Hepatocyte (in vitro differentiated cells): Measurements from ENCODE around the gene BRPF3. TPM values are rescaled to one million over a fixed set of nuclear protein-coding genes. Genes with fewer than 3 reads are reported as not detected.

ENCODE experiments used
- DNase-seq: peaks from one replicate; pipeline ENCODE4 v3.0.0-alpha.2; 2016; ENCODE audit warnings: low spot score
- H2AFZ ChIP-seq: fragments of 200-600 bp; sonication (generic); 2 replicates; pipeline ENCODE4 v1.6.0; 2016; ENCODE audit warnings: antibody characterized with exemption, mild to moderate bottlenecking
- H3K27ac ChIP-seq: fragments of 200-600 bp; sonication (generic); 2 replicates; pipeline ENCODE4 v1.5.1; 2016; ENCODE audit warnings: mild to moderate bottlenecking
- H3K27me3 ChIP-seq: fragments of 200-600 bp; sonication (generic); 2 replicates; pipeline ENCODE4 v1.6.1; 2016
- H3K36me3 ChIP-seq: fragments of 200-600 bp; sonication (generic); replicated peaks from 2 replicates; pipeline ENCODE4 v1.5.1; 2016; ENCODE audit warnings: low read depth; ENCODE audit not compliant: insufficient read depth
- H3K4me1 ChIP-seq: fragments of 200-600 bp; sonication (generic); 2 replicates; pipeline ENCODE4 v1.5.1; 2016; ENCODE audit warnings: mild to moderate bottlenecking, moderate library complexity; ENCODE audit not compliant: insufficient read depth
- H3K4me2 ChIP-seq: fragments of 200-600 bp; sonication (generic); 2 replicates; pipeline ENCODE4 v1.6.0; 2016
- H3K4me3 ChIP-seq: fragments of 200-600 bp; sonication (generic); 2 replicates; pipeline ENCODE4 v1.5.1; 2016; ENCODE audit warnings: mild to moderate bottlenecking
- H3K79me2 ChIP-seq: fragments of 200-600 bp; sonication (generic); 2 replicates; pipeline ENCODE4 v1.6.0; 2017; ENCODE audit warnings: mild to moderate bottlenecking
- H3K9me2 ChIP-seq: fragments of 200-600 bp; sonication (generic); replicated peaks from 2 replicates; pipeline ENCODE4 v1.6.0; 2017; ENCODE audit warnings: mild to moderate bottlenecking; ENCODE audit not compliant: insufficient read depth
- H3K9me3 ChIP-seq: fragments of 200-600 bp; sonication (generic); 2 replicates; pipeline ENCODE4 v1.5.1; 2016; ENCODE audit warnings: low read depth, mild to moderate bottlenecking
- H4K20me1 ChIP-seq: fragments of 200-600 bp; sonication (generic); 2 replicates; pipeline ENCODE4 v1.6.0; 2016; ENCODE audit warnings: mild to moderate bottlenecking; ENCODE audit not compliant: insufficient read depth, poor library complexity, severe bottlenecking
- CTCF ChIP-seq: fragments of 200-600 bp; sonication (generic); IDR thresholded peaks from 2 replicates; pipeline ENCODE4 v1.5.1; 2016; ENCODE audit warnings: antibody characterized with exemption, mild to moderate bottlenecking; ENCODE audit not compliant: poor library complexity
- EZH2 ChIP-seq: fragments of 200-600 bp; sonication (generic); IDR thresholded peaks from 2 replicates; pipeline ENCODE4 v1.6.1; 2016; ENCODE audit warnings: antibody characterized with exemption, mild to moderate bottlenecking, borderline replicate concordance
- EZH2phosphoT487 ChIP-seq: fragments of 200-600 bp; sonication (generic); IDR thresholded peaks from one replicate; pipeline ENCODE4 v1.6.1; 2018; ENCODE audit warnings: antibody characterized with exemption, mild to moderate bottlenecking, low read depth, moderate library complexity; ENCODE audit not compliant: unreplicated experiment, severe bottlenecking
- WGBS: methylation state at CpG from one replicate; pipeline ENCODE4 v1.1.6; 2016; ENCODE audit warnings: low lambda C conversion rate; ENCODE audit errors: missing lambda C conversion rate; 5-methylcytosine and 5-hydroxymethylcytosine counted together
- polyA plus RNA-seq: library from polyadenylated mRNA; unstranded; fragments of >200 nt; fragmentation: Nextera tagmentation; extraction: Ambion mirVana; gene quantifications from 2 replicates; pipeline ENCODE4 v1.2.1, GENCODE V29; 2016
- total RNA-seq: library from RNA; depleted of rRNA; stranded (reverse); fragments of >200 nt; gene quantifications from 2 replicates; pipeline ENCODE4 v1.2.3, GENCODE V29; 2014

BRPF3 gene
- total and polyA plus RNA-seq, 2 experiments from 2014 or later: 25.5 to 31.4 TPM

GRCh38 chr6:36219081-36219480 is 22.5 kb downstream of the BRPF3 start:
- H3K27ac ChIP-seq: peak overlapping the region; percentile 65
- H2AFZ ChIP-seq: no peak overlapping the region
- H3K79me2 ChIP-seq: peaks cover 17% of the 10 kb centered on the region
- no peaks in the 10 kb centered on the region for H3K9me3 ChIP-seq
- H3K27me3 ChIP-seq: no peaks in the 10 kb centered on the region
- peaks cover 4% of the 10 kb centered on the region for H4K20me1 ChIP-seq
- DNase-seq: no peak
- H3K4me3 ChIP-seq: no peak overlapping the region
- 90% methylated on average over 3 of the region's 3 CpGs for WGBS
- TF ChIP-seq EZH2 (no peak), EZH2phosphoT487 (no peak), CTCF (no peak)
- no peak overlapping the region for H3K4me2 ChIP-seq
- H3K36me3 ChIP-seq: no peaks in the 10 kb centered on the region
- peaks cover 23% of the 10 kb centered on the region for H3K4me1 ChIP-seq
- H3K9me2 ChIP-seq: no peaks in the 10 kb centered on the region

GRCh38 chr6:36220226-36220625 is 23.7 kb downstream of the BRPF3 start:
- TF ChIP-seq EZH2 (no peak), EZH2phosphoT487 (no peak), CTCF (no peak)
- no peak for DNase-seq
- no peaks in the 10 kb centered on the region for H3K36me3 ChIP-seq
- H3K4me3 ChIP-seq: no peak overlapping the region
- peaks cover 18% of the 10 kb centered on the region for H3K79me2 ChIP-seq
- H3K4me2 ChIP-seq: peak overlapping the region; percentile 41
- H3K27ac ChIP-seq: peak overlapping the region; percentile 65
- H3K9me2 ChIP-seq: no peaks in the 10 kb centered on the region
- WGBS: 44% methylated on average over 4 of the region's 4 CpGs
- H3K9me3 ChIP-seq: no peaks in the 10 kb centered on the region
- H4K20me1 ChIP-seq: peaks cover 4% of the 10 kb centered on the region
- H3K4me1 ChIP-seq: peaks cover 30% of the 10 kb centered on the region
- H3K27me3 ChIP-seq: no peaks in the 10 kb centered on the region
- H2AFZ ChIP-seq: no peak overlapping the region

- H3K79me2 ChIP-seq: peaks cover 18% of the 10 kb centered on the region
Observed at GRCh38 chr6:36221674-36222073, 25.1 kb downstream of the BRPF3 start.

More at GRCh38 chr6:36221674-36222073, 25.1 kb downstream of the BRPF3 start:
- TF ChIP-seq CTCF (no peak), EZH2phosphoT487 (no peak), EZH2 (no peak)
- H3K36me3 ChIP-seq: no peaks in the 10 kb centered on the region
- H4K20me1 ChIP-seq: no peaks in the 10 kb centered on the region
- H2AFZ ChIP-seq: no peak overlapping the region
- no peak for DNase-seq
- no peaks in the 10 kb centered on the region for H3K27me3 ChIP-seq
- peaks cover 30% of the 10 kb centered on the region for H3K4me1 ChIP-seq
- 92% methylated on average over 2 of the region's 2 CpGs for WGBS
- H3K9me3 ChIP-seq: no peaks in the 10 kb centered on the region
- no peak overlapping the region for H3K4me2 ChIP-seq
- no peaks in the 10 kb centered on the region for H3K9me2 ChIP-seq
- H3K4me3 ChIP-seq: no peak overlapping the region
- peak overlapping the region; percentile 21 for H3K27ac ChIP-seq
